GM12878 (cell line): ENCODE measurements around the gene SP100.

Experiments
- KDM1A ChIP-seq: fragments of 200-600 bp; sonication (generic); IDR thresholded peaks from 2 replicates; pipeline ENCODE4 v1.6.1; 2016; ENCODE audit warnings: borderline replicate concordance
- MEF2A ChIP-seq: IDR thresholded peaks from 2 replicates; pipeline ENCODE4 v1.6.1; 2011; ENCODE audit warnings: low read depth, mild to moderate bottlenecking, low read length, moderate library complexity; ENCODE audit not compliant: insufficient read depth
- POLR2A ChIP-seq: IDR thresholded peaks from 2 replicates; pipeline ENCODE4 v1.6.1; 2011; ENCODE audit warnings: low read depth, mild to moderate bottlenecking, low read length
- RBBP5 ChIP-seq: fragments of 200-600 bp; sonication (generic); conservative IDR thresholded peaks from 2 replicates; pipeline ENCODE4 v1.6.1; 2016
- TBL1XR1 ChIP-seq: IDR thresholded peaks from 2 replicates; pipeline ENCODE4 v1.6.1; 2012; ENCODE audit warnings: low read depth, low read length, improper control_type of control experiment
- TCF12 ChIP-seq: IDR thresholded peaks from 2 replicates; pipeline ENCODE4 v1.6.1; 2011; ENCODE audit warnings: low read depth, mild to moderate bottlenecking, low read length
- TCF3 ChIP-seq: IDR thresholded peaks from 2 replicates; pipeline ENCODE4 v1.6.1; 2012; ENCODE audit warnings: low read depth, mild to moderate bottlenecking, low read length, borderline replicate concordance; ENCODE audit not compliant: insufficient read depth
- TF ChIP-seq, protein P1 (sequence below), 3 experiments: IDR thresholded peaks in 2 of 3; conservative IDR thresholded peaks in 1 of 3; 2 replicates each; pipeline ENCODE4 v1.5.1; 2011; ENCODE audit warnings: low read depth in 3 of 3, low read length in 3 of 3, mild to moderate bottlenecking in 3 of 3, control low read depth in 2 of 3, moderate library complexity in 2 of 3, inconsistent platforms in 1 of 3, mixed read lengths in 1 of 3; ENCODE audit not compliant: control insufficient read depth in 2 of 3, insufficient read depth in 1 of 3; ENCODE audit errors: extremely low read depth in 1 of 3
- TF ChIP-seq, protein P2 (sequence below): IDR thresholded peaks from 2 replicates; pipeline ENCODE4 v1.6.1; 2012; ENCODE audit warnings: mild to moderate bottlenecking, low read depth, low read length
- TF ChIP-seq, protein P3 (sequence below): IDR thresholded peaks from 2 replicates; pipeline ENCODE4 v1.6.1; 2012; ENCODE audit warnings: low read depth, low read length, improper control_type of control experiment
- TF ChIP-seq, protein P4 (sequence below): IDR thresholded peaks from 2 replicates; pipeline ENCODE4 v1.6.1; 2011; ENCODE audit warnings: mild to moderate bottlenecking, low read depth, low read length, moderate library complexity; ENCODE audit not compliant: insufficient replicate concordance
- TF ChIP-seq, protein P5 (sequence below): IDR thresholded peaks from 2 replicates; pipeline ENCODE4 v1.6.1; 2011; ENCODE audit warnings: borderline replicate concordance, low read depth, mild to moderate bottlenecking, moderate library complexity, mixed read lengths, low read length; ENCODE audit not compliant: insufficient read depth; ENCODE audit errors: extremely low read length
- TF ChIP-seq, protein P6 (sequence below): IDR thresholded peaks from 2 replicates; pipeline ENCODE4 v1.6.1; 2011; ENCODE audit warnings: low read depth, mild to moderate bottlenecking, low read length, moderate library complexity, borderline replicate concordance; ENCODE audit errors: extremely low read depth

DNA sequence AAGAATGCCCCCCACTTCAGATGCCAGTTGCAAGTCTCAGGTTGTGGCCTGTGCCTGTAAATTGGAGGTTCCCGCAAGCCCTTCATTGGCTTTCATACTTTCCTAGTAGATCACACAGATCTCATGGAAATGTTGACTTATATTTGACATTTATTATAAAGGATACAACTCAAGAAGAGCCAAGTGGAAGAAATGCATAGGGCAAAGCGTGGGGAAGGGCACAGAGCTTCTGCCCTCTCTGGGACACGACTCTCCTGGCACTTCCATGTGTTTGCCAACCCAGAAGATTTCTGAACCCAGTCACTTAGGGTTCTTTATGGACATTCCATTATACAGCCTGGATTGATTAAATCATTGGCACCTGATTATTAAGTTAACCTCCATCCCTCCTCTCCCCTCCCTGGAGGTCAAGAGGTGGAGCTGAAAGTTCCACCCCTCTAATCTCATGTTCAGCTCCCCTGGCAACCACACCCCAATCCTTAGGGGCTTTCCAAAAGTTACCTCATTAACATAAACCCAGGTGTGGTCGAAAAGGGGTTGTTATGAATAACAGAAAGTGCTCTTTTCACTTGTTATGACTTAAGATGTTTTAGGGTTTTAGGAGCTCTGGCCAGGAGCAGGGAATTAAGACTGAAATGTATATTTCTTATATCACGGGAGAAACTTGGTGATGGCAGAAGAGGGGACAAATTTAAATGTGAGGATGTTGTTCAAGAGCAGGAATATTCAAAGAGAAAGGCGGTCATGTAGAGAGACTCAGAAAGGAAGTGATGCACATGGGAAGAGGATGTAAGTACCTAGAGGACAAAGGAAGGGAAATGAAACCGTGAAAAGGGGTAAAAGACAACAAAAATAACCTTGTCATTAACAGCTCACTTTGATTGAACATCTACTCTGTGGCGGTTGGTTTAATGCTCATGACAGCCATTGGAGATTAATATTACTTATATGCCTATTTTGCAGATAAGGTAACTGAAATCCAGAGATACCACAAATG lies 31.8 kb downstream of the SP100 start:
- TF ChIP-seq TBL1XR1 (no peak; the same call in 1 of the 2 replicates), TCF12 (0 out of 2 replicates have a peak, but pooled peaks have one; percentile 13), POLR2A (no peak), RBBP5 (no peak), TCF3 (0 out of 2 replicates have a peak, but pooled peaks have one; percentile 5), MEF2A (peak; percentile 74; the same call in 1 of the 2 replicates), KDM1A (no peak)
- TF ChIP-seq, protein P1, sequence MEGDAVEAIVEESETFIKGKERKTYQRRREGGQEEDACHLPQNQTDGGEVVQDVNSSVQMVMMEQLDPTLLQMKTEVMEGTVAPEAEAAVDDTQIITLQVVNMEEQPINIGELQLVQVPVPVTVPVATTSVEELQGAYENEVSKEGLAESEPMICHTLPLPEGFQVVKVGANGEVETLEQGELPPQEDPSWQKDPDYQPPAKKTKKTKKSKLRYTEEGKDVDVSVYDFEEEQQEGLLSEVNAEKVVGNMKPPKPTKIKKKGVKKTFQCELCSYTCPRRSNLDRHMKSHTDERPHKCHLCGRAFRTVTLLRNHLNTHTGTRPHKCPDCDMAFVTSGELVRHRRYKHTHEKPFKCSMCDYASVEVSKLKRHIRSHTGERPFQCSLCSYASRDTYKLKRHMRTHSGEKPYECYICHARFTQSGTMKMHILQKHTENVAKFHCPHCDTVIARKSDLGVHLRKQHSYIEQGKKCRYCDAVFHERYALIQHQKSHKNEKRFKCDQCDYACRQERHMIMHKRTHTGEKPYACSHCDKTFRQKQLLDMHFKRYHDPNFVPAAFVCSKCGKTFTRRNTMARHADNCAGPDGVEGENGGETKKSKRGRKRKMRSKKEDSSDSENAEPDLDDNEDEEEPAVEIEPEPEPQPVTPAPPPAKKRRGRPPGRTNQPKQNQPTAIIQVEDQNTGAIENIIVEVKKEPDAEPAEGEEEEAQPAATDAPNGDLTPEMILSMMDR (IDR thresholded peaks at IDR 0.05 in 2 of 3, conservative IDR thresholded peaks at IDR 0.05 in 1 of 3; ENCODE audit: control insufficient read depth in 2 of 3, extremely low read depth in 1 of 3, insufficient read depth in 1 of 3, low read depth in 3 of 3, low read length in 3 of 3) = no peak
- TF ChIP-seq, protein P2, sequence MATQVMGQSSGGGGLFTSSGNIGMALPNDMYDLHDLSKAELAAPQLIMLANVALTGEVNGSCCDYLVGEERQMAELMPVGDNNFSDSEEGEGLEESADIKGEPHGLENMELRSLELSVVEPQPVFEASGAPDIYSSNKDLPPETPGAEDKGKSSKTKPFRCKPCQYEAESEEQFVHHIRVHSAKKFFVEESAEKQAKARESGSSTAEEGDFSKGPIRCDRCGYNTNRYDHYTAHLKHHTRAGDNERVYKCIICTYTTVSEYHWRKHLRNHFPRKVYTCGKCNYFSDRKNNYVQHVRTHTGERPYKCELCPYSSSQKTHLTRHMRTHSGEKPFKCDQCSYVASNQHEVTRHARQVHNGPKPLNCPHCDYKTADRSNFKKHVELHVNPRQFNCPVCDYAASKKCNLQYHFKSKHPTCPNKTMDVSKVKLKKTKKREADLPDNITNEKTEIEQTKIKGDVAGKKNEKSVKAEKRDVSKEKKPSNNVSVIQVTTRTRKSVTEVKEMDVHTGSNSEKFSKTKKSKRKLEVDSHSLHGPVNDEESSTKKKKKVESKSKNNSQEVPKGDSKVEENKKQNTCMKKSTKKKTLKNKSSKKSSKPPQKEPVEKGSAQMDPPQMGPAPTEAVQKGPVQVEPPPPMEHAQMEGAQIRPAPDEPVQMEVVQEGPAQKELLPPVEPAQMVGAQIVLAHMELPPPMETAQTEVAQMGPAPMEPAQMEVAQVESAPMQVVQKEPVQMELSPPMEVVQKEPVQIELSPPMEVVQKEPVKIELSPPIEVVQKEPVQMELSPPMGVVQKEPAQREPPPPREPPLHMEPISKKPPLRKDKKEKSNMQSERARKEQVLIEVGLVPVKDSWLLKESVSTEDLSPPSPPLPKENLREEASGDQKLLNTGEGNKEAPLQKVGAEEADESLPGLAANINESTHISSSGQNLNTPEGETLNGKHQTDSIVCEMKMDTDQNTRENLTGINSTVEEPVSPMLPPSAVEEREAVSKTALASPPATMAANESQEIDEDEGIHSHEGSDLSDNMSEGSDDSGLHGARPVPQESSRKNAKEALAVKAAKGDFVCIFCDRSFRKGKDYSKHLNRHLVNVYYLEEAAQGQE = no peak
- TF ChIP-seq, protein P3, sequence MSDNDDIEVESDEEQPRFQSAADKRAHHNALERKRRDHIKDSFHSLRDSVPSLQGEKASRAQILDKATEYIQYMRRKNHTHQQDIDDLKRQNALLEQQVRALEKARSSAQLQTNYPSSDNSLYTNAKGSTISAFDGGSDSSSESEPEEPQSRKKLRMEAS = no peak
- TF ChIP-seq, protein P4, sequence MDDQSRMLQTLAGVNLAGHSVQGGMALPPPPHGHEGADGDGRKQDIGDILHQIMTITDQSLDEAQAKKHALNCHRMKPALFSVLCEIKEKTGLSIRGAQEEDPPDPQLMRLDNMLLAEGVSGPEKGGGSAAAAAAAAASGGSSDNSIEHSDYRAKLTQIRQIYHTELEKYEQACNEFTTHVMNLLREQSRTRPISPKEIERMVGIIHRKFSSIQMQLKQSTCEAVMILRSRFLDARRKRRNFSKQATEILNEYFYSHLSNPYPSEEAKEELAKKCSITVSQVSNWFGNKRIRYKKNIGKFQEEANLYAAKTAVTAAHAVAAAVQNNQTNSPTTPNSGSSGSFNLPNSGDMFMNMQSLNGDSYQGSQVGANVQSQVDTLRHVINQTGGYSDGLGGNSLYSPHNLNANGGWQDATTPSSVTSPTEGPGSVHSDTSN = no peak
- TF ChIP-seq, protein P5, sequence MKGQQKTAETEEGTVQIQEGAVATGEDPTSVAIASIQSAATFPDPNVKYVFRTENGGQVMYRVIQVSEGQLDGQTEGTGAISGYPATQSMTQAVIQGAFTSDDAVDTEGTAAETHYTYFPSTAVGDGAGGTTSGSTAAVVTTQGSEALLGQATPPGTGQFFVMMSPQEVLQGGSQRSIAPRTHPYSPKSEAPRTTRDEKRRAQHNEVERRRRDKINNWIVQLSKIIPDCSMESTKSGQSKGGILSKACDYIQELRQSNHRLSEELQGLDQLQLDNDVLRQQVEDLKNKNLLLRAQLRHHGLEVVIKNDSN = no peak
- TF ChIP-seq, protein P6, sequence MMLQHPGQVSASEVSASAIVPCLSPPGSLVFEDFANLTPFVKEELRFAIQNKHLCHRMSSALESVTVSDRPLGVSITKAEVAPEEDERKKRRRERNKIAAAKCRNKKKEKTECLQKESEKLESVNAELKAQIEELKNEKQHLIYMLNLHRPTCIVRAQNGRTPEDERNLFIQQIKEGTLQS = no peak
